SK-N-MC (cell line): Measurements from ENCODE around the gene DCLK1.

Source experiments
- EZH2 ChIP-seq: fragments of 200-600 bp; sonication (generic); IDR thresholded peaks from one replicate; pipeline ENCODE4 v1.6.1; 2017; ENCODE audit warnings: antibody characterized with exemption
- POLR2AphosphoS5 ChIP-seq: IDR thresholded peaks from 2 replicates; pipeline ENCODE4 v1.6.1; 2012; ENCODE audit warnings: mild to moderate bottlenecking, low read depth, low read length, borderline replicate concordance

GRCh38 chr13:36147330-36147729 lies 16.1 kb upstream of the DCLK1 start:
- TF ChIP-seq POLR2AphosphoS5: no peak
- TF ChIP-seq EZH2: no peak
